ENCODE data around the gene URGCP. TPM values are rescaled to one million over a fixed set of nuclear protein-coding genes. Genes with fewer than 3 reads are reported as not detected.

URGCP gene
- total RNA-seq, 1 experiment from 2014 or later = 19.5 TPM

DNA sequence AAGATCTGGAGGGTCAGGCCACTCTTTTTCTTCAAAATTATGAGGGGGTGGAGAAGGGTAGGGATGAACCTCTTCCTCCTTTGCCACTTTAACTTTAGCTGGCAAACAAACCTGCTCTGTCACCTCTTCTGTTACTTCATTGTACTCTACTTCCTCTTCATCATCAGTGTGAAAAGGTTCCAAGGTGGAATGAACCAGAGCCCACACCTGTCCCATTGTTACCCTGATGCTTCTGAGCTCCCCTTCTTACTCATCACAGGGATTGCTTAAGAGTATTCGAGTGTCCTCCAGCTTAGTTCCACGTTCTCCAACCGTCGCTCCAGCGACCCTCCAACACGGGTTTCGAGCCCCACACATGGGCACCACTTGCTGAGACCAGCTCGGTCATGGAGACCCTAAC lies 42.3 kb downstream of the URGCP start (continued):
- TF ChIP-seq, protein P1, sequence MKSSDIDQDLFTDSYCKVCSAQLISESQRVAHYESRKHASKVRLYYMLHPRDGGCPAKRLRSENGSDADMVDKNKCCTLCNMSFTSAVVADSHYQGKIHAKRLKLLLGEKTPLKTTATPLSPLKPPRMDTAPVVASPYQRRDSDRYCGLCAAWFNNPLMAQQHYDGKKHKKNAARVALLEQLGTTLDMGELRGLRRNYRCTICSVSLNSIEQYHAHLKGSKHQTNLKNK (CRISPR knock-in tag; IDR thresholded peaks at IDR 0.05) = no peak
- TF ChIP-seq ESRRA (CRISPR knock-in tag; IDR thresholded peaks at IDR 0.05; ENCODE audit: borderline replicate concordance) = no peak
- TF ChIP-seq ZNF138 (CRISPR knock-in tag; conservative IDR thresholded peaks at IDR 0.05) = no peak
- TF ChIP-seq, protein P2, sequence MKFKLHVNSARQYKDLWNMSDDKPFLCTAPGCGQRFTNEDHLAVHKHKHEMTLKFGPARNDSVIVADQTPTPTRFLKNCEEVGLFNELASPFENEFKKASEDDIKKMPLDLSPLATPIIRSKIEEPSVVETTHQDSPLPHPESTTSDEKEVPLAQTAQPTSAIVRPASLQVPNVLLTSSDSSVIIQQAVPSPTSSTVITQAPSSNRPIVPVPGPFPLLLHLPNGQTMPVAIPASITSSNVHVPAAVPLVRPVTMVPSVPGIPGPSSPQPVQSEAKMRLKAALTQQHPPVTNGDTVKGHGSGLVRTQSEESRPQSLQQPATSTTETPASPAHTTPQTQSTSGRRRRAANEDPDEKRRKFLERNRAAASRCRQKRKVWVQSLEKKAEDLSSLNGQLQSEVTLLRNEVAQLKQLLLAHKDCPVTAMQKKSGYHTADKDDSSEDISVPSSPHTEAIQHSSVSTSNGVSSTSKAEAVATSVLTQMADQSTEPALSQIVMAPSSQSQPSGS (CRISPR knock-in tag; IDR thresholded peaks at IDR 0.05; ENCODE audit: borderline replicate concordance, low read depth) = no peak
- no peak for TF ChIP-seq GABPB1 (CRISPR knock-in tag; IDR thresholded peaks at IDR 0.05)
- TF ChIP-seq CBFB (CRISPR knock-in tag; IDR thresholded peaks at IDR 0.05; ENCODE audit: low read depth) = no peak
- no peak for TF ChIP-seq FOXJ3 (CRISPR knock-in tag; IDR thresholded peaks at IDR 0.05; ENCODE audit: borderline replicate concordance)
- no peak for TF ChIP-seq HMGA2 (CRISPR knock-in tag; IDR thresholded peaks at IDR 0.05)
- no peak for TF ChIP-seq ZNF121 (CRISPR knock-in tag; IDR thresholded peaks at IDR 0.05)
- TF ChIP-seq, protein P3, sequence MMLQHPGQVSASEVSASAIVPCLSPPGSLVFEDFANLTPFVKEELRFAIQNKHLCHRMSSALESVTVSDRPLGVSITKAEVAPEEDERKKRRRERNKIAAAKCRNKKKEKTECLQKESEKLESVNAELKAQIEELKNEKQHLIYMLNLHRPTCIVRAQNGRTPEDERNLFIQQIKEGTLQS (CRISPR knock-in tag; conservative IDR thresholded peaks at IDR 0.05) = no peak
- TF ChIP-seq, protein P4, sequence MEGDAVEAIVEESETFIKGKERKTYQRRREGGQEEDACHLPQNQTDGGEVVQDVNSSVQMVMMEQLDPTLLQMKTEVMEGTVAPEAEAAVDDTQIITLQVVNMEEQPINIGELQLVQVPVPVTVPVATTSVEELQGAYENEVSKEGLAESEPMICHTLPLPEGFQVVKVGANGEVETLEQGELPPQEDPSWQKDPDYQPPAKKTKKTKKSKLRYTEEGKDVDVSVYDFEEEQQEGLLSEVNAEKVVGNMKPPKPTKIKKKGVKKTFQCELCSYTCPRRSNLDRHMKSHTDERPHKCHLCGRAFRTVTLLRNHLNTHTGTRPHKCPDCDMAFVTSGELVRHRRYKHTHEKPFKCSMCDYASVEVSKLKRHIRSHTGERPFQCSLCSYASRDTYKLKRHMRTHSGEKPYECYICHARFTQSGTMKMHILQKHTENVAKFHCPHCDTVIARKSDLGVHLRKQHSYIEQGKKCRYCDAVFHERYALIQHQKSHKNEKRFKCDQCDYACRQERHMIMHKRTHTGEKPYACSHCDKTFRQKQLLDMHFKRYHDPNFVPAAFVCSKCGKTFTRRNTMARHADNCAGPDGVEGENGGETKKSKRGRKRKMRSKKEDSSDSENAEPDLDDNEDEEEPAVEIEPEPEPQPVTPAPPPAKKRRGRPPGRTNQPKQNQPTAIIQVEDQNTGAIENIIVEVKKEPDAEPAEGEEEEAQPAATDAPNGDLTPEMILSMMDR (IDR thresholded peaks at IDR 0.05) = no peak
- TF ChIP-seq, protein P5, sequence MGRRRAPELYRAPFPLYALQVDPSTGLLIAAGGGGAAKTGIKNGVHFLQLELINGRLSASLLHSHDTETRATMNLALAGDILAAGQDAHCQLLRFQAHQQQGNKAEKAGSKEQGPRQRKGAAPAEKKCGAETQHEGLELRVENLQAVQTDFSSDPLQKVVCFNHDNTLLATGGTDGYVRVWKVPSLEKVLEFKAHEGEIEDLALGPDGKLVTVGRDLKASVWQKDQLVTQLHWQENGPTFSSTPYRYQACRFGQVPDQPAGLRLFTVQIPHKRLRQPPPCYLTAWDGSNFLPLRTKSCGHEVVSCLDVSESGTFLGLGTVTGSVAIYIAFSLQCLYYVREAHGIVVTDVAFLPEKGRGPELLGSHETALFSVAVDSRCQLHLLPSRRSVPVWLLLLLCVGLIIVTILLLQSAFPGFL (CRISPR knock-in tag; IDR thresholded peaks at IDR 0.05; ENCODE audit: borderline replicate concordance) = no peak

DNA sequence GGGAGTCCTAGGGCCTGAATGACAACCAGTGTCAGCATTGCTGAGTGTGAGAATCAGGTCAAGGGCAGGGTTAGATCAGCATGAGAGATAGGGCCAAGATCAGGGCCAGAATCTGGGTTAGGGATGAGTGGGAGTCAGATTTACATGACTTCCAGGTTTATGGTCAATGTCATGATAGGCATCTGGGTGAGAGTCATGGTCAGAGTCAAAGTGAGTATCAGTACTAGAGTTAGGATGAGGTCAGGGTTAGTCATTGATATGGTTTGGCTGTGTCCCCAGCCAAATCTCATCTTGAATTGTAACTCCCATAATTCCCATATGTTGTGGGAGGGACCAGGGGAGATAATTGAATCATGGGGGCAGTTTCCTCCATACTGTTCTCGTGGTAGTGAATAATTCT lies 49.4 kb downstream of the URGCP start:
- Mint-ChIP-seq H3K27me3 (ENCODE audit: low read depth) (no peaks in the 10 kb centered on the region), H3K36me3 (peaks cover 13% of the 10 kb centered on the region), H3K4me1 (no peaks in the 10 kb centered on the region), H3K9me3 (peaks cover 15% of the 10 kb centered on the region), H3K4me3 (no peak overlapping the region), H3K27ac (no peak overlapping the region)
- TF ChIP-seq ZNF219 (CRISPR knock-in tag; IDR thresholded peaks at IDR 0.05; ENCODE audit: borderline replicate concordance) (no peak), SMAD4 (CRISPR knock-in tag; IDR thresholded peaks at IDR 0.05) (no peak), NR1H2 (CRISPR knock-in tag; IDR thresholded peaks at IDR 0.05) (no peak), ATF1 (CRISPR knock-in tag; IDR thresholded peaks at IDR 0.05) (no peak), NFE2L1 (CRISPR knock-in tag; IDR thresholded peaks at IDR 0.05) (no peak)
- TF ChIP-seq, protein P6, sequence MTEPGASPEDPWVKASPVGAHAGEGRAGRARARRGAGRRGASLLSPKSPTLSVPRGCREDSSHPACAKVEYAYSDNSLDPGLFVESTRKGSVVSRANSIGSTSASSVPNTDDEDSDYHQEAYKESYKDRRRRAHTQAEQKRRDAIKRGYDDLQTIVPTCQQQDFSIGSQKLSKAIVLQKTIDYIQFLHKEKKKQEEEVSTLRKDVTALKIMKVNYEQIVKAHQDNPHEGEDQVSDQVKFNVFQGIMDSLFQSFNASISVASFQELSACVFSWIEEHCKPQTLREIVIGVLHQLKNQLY (CRISPR knock-in tag; IDR thresholded peaks at IDR 0.05) = no peak
- TF ChIP-seq, protein P7, sequence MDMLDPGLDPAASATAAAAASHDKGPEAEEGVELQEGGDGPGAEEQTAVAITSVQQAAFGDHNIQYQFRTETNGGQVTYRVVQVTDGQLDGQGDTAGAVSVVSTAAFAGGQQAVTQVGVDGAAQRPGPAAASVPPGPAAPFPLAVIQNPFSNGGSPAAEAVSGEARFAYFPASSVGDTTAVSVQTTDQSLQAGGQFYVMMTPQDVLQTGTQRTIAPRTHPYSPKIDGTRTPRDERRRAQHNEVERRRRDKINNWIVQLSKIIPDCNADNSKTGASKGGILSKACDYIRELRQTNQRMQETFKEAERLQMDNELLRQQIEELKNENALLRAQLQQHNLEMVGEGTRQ (CRISPR knock-in tag; IDR thresholded peaks at IDR 0.05) = no peak
- TF ChIP-seq, protein P8, sequence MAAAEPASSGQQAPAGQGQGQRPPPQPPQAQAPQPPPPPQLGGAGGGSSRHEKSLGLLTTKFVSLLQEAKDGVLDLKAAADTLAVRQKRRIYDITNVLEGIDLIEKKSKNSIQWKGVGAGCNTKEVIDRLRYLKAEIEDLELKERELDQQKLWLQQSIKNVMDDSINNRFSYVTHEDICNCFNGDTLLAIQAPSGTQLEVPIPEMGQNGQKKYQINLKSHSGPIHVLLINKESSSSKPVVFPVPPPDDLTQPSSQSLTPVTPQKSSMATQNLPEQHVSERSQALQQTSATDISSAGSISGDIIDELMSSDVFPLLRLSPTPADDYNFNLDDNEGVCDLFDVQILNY (CRISPR knock-in tag; IDR thresholded peaks at IDR 0.05) = no peak
- DNase-seq (ENCODE audit: low spot score) = no peak
- ChIA-PET POLR2A (no interaction called here), CTCF (no interaction called here)
- ATAC-seq = no peak

All from WTC11 (cell line).